HEK293 (cell line): Measurements from ENCODE around the gene GAST.

Source experiments
- MEIS1 ChIP-seq: sonication (generic); formaldehyde crosslinking; IDR thresholded peaks from 2 replicates; pipeline ENCODE4 v1.8.1; 2022; ENCODE audit warnings: missing genetic modification reagents, mild to moderate bottlenecking, borderline replicate concordance
- PRDM10 ChIP-seq: fragments of 450-650 bp; formaldehyde crosslinking; IDR thresholded peaks from 2 replicates; pipeline ENCODE4 v1.5.1; 2016; ENCODE audit warnings: missing biosample characterization, missing genetic modification characterization
- PRDM4 ChIP-seq: fragments of 450-650 bp; formaldehyde crosslinking; IDR thresholded peaks from 2 replicates; pipeline ENCODE4 v1.5.1; 2017; ENCODE audit warnings: missing biosample characterization, missing genetic modification characterization
- SCRT2 ChIP-seq: fragments of 450-650 bp; formaldehyde crosslinking; IDR thresholded peaks from 2 replicates; pipeline ENCODE4 v1.5.1; 2016; ENCODE audit warnings: missing biosample characterization, missing genetic modification characterization
- ZBTB10 ChIP-seq: fragments of 450-650 bp; formaldehyde crosslinking; IDR thresholded peaks from 2 replicates; pipeline ENCODE4 v1.5.1; 2016; ENCODE audit warnings: missing biosample characterization, missing genetic modification characterization
- ZBTB17 ChIP-seq: fragments of 450-650 bp; formaldehyde crosslinking; IDR thresholded peaks from 2 replicates; pipeline ENCODE4 v1.5.1; 2016; ENCODE audit warnings: missing biosample characterization, missing genetic modification characterization
- ZBTB7A ChIP-seq: fragments of 450-650 bp; formaldehyde crosslinking; IDR thresholded peaks from 2 replicates; pipeline ENCODE4 v1.5.1; 2016; ENCODE audit warnings: low read depth, missing biosample characterization, missing genetic modification characterization
- ZNF140 ChIP-seq: fragments of 450-650 bp; formaldehyde crosslinking; IDR thresholded peaks from 2 replicates; pipeline ENCODE4 v1.5.1; 2016; ENCODE audit warnings: missing biosample characterization, missing genetic modification characterization
- ZNF148 ChIP-seq: fragments of 450-650 bp; formaldehyde crosslinking; IDR thresholded peaks from 2 replicates; pipeline ENCODE4 v1.5.0; 2017; ENCODE audit warnings: missing biosample characterization, missing genetic modification characterization, borderline replicate concordance
- ZNF175 ChIP-seq: fragments of 450-650 bp; formaldehyde crosslinking; IDR thresholded peaks from 2 replicates; pipeline ENCODE4 v1.5.1; 2016; ENCODE audit warnings: missing biosample characterization, missing genetic modification characterization
- ZNF544 ChIP-seq: fragments of 450-650 bp; formaldehyde crosslinking; IDR thresholded peaks from 2 replicates; pipeline ENCODE4 v1.5.0; 2017; ENCODE audit warnings: missing biosample characterization, missing genetic modification characterization
- ZNF596 ChIP-seq: fragments of 450-650 bp; IDR thresholded peaks from 2 replicates; pipeline ENCODE4 v1.5.0; 2018; ENCODE audit warnings: missing biosample characterization, mild to moderate bottlenecking, missing genetic modification characterization, moderate library complexity
- ZNF600 ChIP-seq: fragments of 450-650 bp; formaldehyde crosslinking; IDR thresholded peaks from 2 replicates; pipeline ENCODE4 v1.5.1; 2016; ENCODE audit warnings: missing biosample characterization, missing genetic modification characterization
- ZNF610 ChIP-seq: fragments of 450-650 bp; formaldehyde crosslinking; IDR thresholded peaks from 2 replicates; pipeline ENCODE4 v1.5.1; 2016; ENCODE audit warnings: missing biosample characterization, missing genetic modification characterization, borderline replicate concordance
- ZNF792 ChIP-seq: fragments of 450-650 bp; formaldehyde crosslinking; IDR thresholded peaks from 2 replicates; pipeline ENCODE4 v1.5.1; 2016; ENCODE audit warnings: missing biosample characterization, missing genetic modification characterization
- ZNF843 ChIP-seq: fragments of 450-650 bp; formaldehyde crosslinking; IDR thresholded peaks from 2 replicates; pipeline ENCODE4 v1.5.1; 2016; ENCODE audit warnings: missing biosample characterization, missing genetic modification characterization
- TF ChIP-seq, protein P1 (sequence below): fragments of 450-650 bp; formaldehyde crosslinking; IDR thresholded peaks from 2 replicates; pipeline ENCODE4 v1.5.1; 2016; ENCODE audit warnings: missing biosample characterization, missing genetic modification characterization

The GAST gene

GRCh38 chr17:41734139-41734948 is 22.2 kb downstream of the GAST start, which contains the start of gene HAP1 (continued):
- TF ChIP-seq ZNF792 (tag by site-specific recombination): no peak
- TF ChIP-seq ZNF175 (tag by site-specific recombination): no peak
- TF ChIP-seq ZNF596 (tag by site-specific recombination): no peak
- peak; percentile 78 for TF ChIP-seq ZBTB17 (tag by site-specific recombination)
- TF ChIP-seq ZNF843 (tag by site-specific recombination): peak; percentile 51
- peak; percentile 25; the same call in 1 of the 2 replicates for TF ChIP-seq ZBTB10 (tag by site-specific recombination)
- TF ChIP-seq ZNF148 (tag by site-specific recombination): no peak
- TF ChIP-seq ZNF544 (tag by site-specific recombination): no peak
- no peak for TF ChIP-seq ZNF140 (tag by site-specific recombination)
- TF ChIP-seq MEIS1 (CRISPR knock-in tag): no peak
- 0 out of 2 replicates have a peak, but pooled peaks have one; percentile 5 for TF ChIP-seq PRDM4 (tag by site-specific recombination)
- peak; percentile 65; the same call in 1 of the 2 replicates for TF ChIP-seq ZNF600
- peak; percentile 100 for TF ChIP-seq PRDM10 (tag by site-specific recombination)
- no peak for TF ChIP-seq ZNF610
- TF ChIP-seq SCRT2 (tag by site-specific recombination): peak; percentile 100
- TF ChIP-seq, protein P1, sequence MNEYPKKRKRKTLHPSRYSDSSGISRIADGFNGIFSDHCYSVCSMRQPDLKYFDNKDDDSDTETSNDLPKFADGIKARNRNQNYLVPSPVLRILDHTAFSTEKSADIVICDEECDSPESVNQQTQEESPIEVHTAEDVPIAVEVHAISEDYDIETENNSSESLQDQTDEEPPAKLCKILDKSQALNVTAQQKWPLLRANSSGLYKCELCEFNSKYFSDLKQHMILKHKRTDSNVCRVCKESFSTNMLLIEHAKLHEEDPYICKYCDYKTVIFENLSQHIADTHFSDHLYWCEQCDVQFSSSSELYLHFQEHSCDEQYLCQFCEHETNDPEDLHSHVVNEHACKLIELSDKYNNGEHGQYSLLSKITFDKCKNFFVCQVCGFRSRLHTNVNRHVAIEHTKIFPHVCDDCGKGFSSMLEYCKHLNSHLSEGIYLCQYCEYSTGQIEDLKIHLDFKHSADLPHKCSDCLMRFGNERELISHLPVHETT: peak; percentile 78; the same call in 1 of the 2 replicates
- 0 out of 2 replicates have a peak, but pooled peaks have one; percentile 31 for TF ChIP-seq ZBTB7A (tag by site-specific recombination)
